HCT116 (cell line): ENCODE measurements around the gene TRAIP. TPM values are rescaled to one million over a fixed set of nuclear protein-coding genes. Genes with fewer than 3 reads are reported as not detected.

Source experiments
- ATAC-seq: fragments of 200-7000 bp; cut with Tn5 transposase; 2 replicates; pipeline ENCODE4 v1.9.1; 2020; ENCODE audit warnings: mild to moderate bottlenecking, moderate library complexity
- BruUV-seq: library from RNA; stranded (reverse); fragments of 400-500 nt; replicated peaks from 2 replicates; lab custom pipeline; 2021; lab: Mats Ljungman, UMichigan
- CTCF ChIA-PET: fragments of 300-600 bp; sonication (Branson Sonifier 250); formaldehyde crosslinking; loops from one replicate; lab custom pipeline; 2021; ENCODE audit warnings: antibody characterized with exemption; lab: Charles Lee
- POLR2A ChIA-PET: fragments of 300-600, 350-600 bp; sonication (Branson Sonifier 250); formaldehyde crosslinking; loops from one replicate; lab custom pipeline; 2021; ENCODE audit warnings: antibody characterized with exemption; lab: Charles Lee
- RAD21 ChIA-PET, 2 experiments: fragments of 300-600 bp; sonication (Branson Sonifier 250); formaldehyde crosslinking; loops; one replicate each; lab custom pipeline; 2023; ENCODE audit warnings: low total read pairs in 2 of 2; ENCODE audit not compliant: uncharacterized antibody in 2 of 2, unreplicated experiment in 2 of 2, low non-redundant PET in 1 of 2; lab: Charles Lee
- DNase-seq: peaks from one replicate; pipeline ENCODE4 v3.0.0-alpha.2; 2010; ENCODE audit warnings: low read depth, low spot score
- H2AFZ ChIP-seq: fragments of 200-600 bp; shearing (Covaris generic), sonication (generic); 2 replicates; pipeline ENCODE4 v1.6.1; 2017; ENCODE audit warnings: low read depth, mixed run types, mixed read lengths, antibody characterized with exemption, low read length; ENCODE audit not compliant: poor library complexity, severe bottlenecking
- H3K27ac ChIP-seq: 2 replicates; pipeline ENCODE4 v1.5.1; 2012; ENCODE audit warnings: low read depth, low read length
- H3K27me3 ChIP-seq: fragments of 200-600 bp; sonication (generic); 2 replicates; pipeline ENCODE4 v1.6.1; 2016; ENCODE audit warnings: mixed run types, low read length, mixed read lengths; ENCODE audit not compliant: insufficient read depth
- H3K36me3 ChIP-seq, 2 experiments: fragments of 200-500 bp in 1 of 2; fragments of 200-600 bp in 1 of 2; sonication (Bioruptor generic) in 1 of 2; sonication (generic) in 1 of 2; 2 replicates each; pipeline versions ENCODE4 v1.5.1 to v1.6.1; 2014 to 2016; ENCODE audit warnings: low read length in 2 of 2, inconsistent platforms in 1 of 2, mixed read lengths in 1 of 2, mixed run types in 1 of 2; ENCODE audit not compliant: insufficient read depth in 2 of 2, control insufficient read depth in 1 of 2
- H3K4me1 ChIP-seq, 2 experiments: fragments of 200-600 bp in 1 of 2; sonication (generic) in 1 of 2; 2 replicates each; pipeline versions ENCODE4 v1.5.1 to v1.6.1; 2012 to 2017; ENCODE audit warnings: low read length in 2 of 2, inconsistent platforms in 1 of 2, mild to moderate bottlenecking in 1 of 2, mixed read lengths in 1 of 2, mixed run types in 1 of 2, moderate library complexity in 1 of 2; ENCODE audit not compliant: insufficient read depth in 2 of 2, control insufficient read depth in 1 of 2
- H3K4me2 ChIP-seq: fragments of 200-600 bp; sonication (generic); 2 replicates; pipeline ENCODE4 v1.6.1; 2017; ENCODE audit warnings: mixed run types, low read length, mixed read lengths
- H3K4me3 ChIP-seq, 2 experiments: fragments of 200-600 bp in 1 of 2; sonication (generic) in 1 of 2; replicated peaks in 1 of 2; 2 replicates each; pipeline ENCODE4 v1.5.1; 2011 to 2016; ENCODE audit warnings: low read length in 2 of 2, control low read depth in 1 of 2, low read depth in 1 of 2, mild to moderate bottlenecking in 1 of 2, mixed read lengths in 1 of 2, mixed run types in 1 of 2
- H3K79me2 ChIP-seq: fragments of 200-600 bp; sonication (generic); 2 replicates; pipeline ENCODE4 v1.6.1; 2017; ENCODE audit warnings: mild to moderate bottlenecking, mixed run types, low read length, moderate library complexity, mixed read lengths; ENCODE audit not compliant: insufficient read depth
- H3K9ac ChIP-seq: fragments of 200-600 bp; sonication (generic); 2 replicates; pipeline ENCODE4 v1.6.1; 2016; ENCODE audit warnings: low read length, mixed read lengths
- H3K9me2 ChIP-seq: fragments of 200-600 bp; sonication (generic), shearing (Covaris generic); 2 replicates; pipeline ENCODE4 v1.6.1; 2017; ENCODE audit warnings: mixed run types, mild to moderate bottlenecking, moderate library complexity; ENCODE audit not compliant: insufficient read depth
- H3K9me3 ChIP-seq, 2 experiments: fragments of 200-500 bp in 1 of 2; fragments of 200-600 bp in 1 of 2; sonication (Bioruptor generic) in 1 of 2; sonication (generic) in 1 of 2; 2 replicates each; pipeline ENCODE4 v1.6.1; 2014 to 2017; ENCODE audit warnings: low read length in 2 of 2, mixed read lengths in 2 of 2, inconsistent platforms in 1 of 2, low read depth in 1 of 2, mild to moderate bottlenecking in 1 of 2, mixed run types in 1 of 2, moderate library complexity in 1 of 2; ENCODE audit not compliant: control insufficient read depth in 1 of 2, insufficient read depth in 1 of 2
- H4K20me1 ChIP-seq: fragments of 200-600 bp; sonication (generic), shearing (Covaris generic); 2 replicates; pipeline ENCODE4 v1.6.1; 2017; ENCODE audit warnings: mixed run types, mild to moderate bottlenecking, moderate library complexity; ENCODE audit not compliant: insufficient read depth
- CBX3 ChIP-seq: IDR thresholded peaks from 2 replicates; pipeline ENCODE4 v1.6.1; 2012; ENCODE audit warnings: low read depth
- CEBPB ChIP-seq: IDR thresholded peaks from 2 replicates; pipeline ENCODE4 v1.6.1; 2012; ENCODE audit warnings: low read depth
- CTCF ChIP-seq, 3 experiments: fragments of 200-600 bp in 1 of 3; sonication (generic) in 1 of 3; IDR thresholded peaks in 2 of 3; conservative IDR thresholded peaks in 1 of 3; 2 replicates each; pipeline ENCODE4 v1.5.1; 2012 to 2017; ENCODE audit warnings: low read depth in 2 of 3, low read length in 2 of 3, antibody characterized with exemption in 1 of 3, borderline replicate concordance in 1 of 3, control low read depth in 1 of 3, mild to moderate bottlenecking in 1 of 3, mixed read lengths in 1 of 3, mixed run types in 1 of 3, moderate library complexity in 1 of 3; ENCODE audit not compliant: insufficient read depth in 1 of 3
- ELF1 ChIP-seq: IDR thresholded peaks from 2 replicates; pipeline ENCODE4 v1.6.1; 2012; ENCODE audit warnings: low read depth, borderline replicate concordance
- EZH2phosphoT487 ChIP-seq: fragments of 200-600 bp; IDR thresholded peaks from 2 replicates; pipeline ENCODE4 v1.6.1; 2018; ENCODE audit warnings: antibody characterized with exemption, borderline replicate concordance
- POLR2A ChIP-seq: IDR thresholded peaks from 2 replicates; pipeline ENCODE4 v1.7.0; 2011; ENCODE audit warnings: borderline replicate concordance; ENCODE audit not compliant: insufficient read depth, insufficient read length; ENCODE audit errors: extremely low read depth
- POLR2AphosphoS5 ChIP-seq: IDR thresholded peaks from 2 replicates; pipeline ENCODE4 v1.6.1; 2011; ENCODE audit warnings: mild to moderate bottlenecking, low read depth, low read length, moderate library complexity
- REST ChIP-seq: IDR thresholded peaks from 2 replicates; pipeline ENCODE4 v1.6.1; 2012; ENCODE audit warnings: low read depth
- SIN3A ChIP-seq: IDR thresholded peaks from 2 replicates; pipeline ENCODE4 v1.6.1; 2012; ENCODE audit warnings: low read depth
- SP1 ChIP-seq: IDR thresholded peaks from 2 replicates; pipeline ENCODE4 v1.6.1; 2012; ENCODE audit warnings: low read depth
- SRF ChIP-seq: IDR thresholded peaks from 2 replicates; pipeline ENCODE4 v1.6.1; 2012; ENCODE audit warnings: low read depth
- TCF7L2 ChIP-seq: IDR thresholded peaks from 2 replicates; pipeline ENCODE4 v1.7.0; 2011; ENCODE audit warnings: borderline replicate concordance, inconsistent platforms; ENCODE audit not compliant: insufficient read depth, insufficient read length; ENCODE audit errors: extremely low read depth
- YY1 ChIP-seq: IDR thresholded peaks from 2 replicates; pipeline ENCODE4 v1.6.1; 2011; ENCODE audit warnings: low read length, low read depth, moderate library complexity, mild to moderate bottlenecking; ENCODE audit not compliant: insufficient replicate concordance; ENCODE audit errors: extremely low read depth
- ZNF274 ChIP-seq: fragments of 200-500 bp; sonication (Bioruptor generic); IDR thresholded peaks from 2 replicates; pipeline ENCODE4 v1.6.1; 2014; ENCODE audit warnings: mild to moderate bottlenecking, low read depth, low read length, inconsistent platforms
- intact Hi-C: fragments of 100-400 bp; cut with micrococcal nuclease; formaldehyde crosslinking; loops from 2 replicates; pipeline ENCODE4 v1.10.0; 2022
- total RNA-seq: library from RNA; stranded (reverse); gene quantifications from one replicate; pipeline ENCODE4 v1.2.1, GENCODE V29; 2021; ENCODE audit not compliant: unreplicated experiment

Gene TRAIP
- total RNA-seq, 1 experiment from 2014 or later, result 25.5 TPM

GRCh38 chr3:49867400-49867799 lies 11.0 kb upstream of the TRAIP start (continued):
- TF ChIP-seq REST, result no peak
- no peak for TF ChIP-seq POLR2A
- no peak for TF ChIP-seq SIN3A

- H3K27ac ChIP-seq, result no peak overlapping the region
- H3K9ac ChIP-seq, result no peak overlapping the region
- no peak for TF ChIP-seq CTCF (IDR thresholded peaks at IDR 0.05 in 2 of 3, conservative IDR thresholded peaks at IDR 0.05 in 1 of 3; ENCODE audit: borderline replicate concordance in 1 of 3, insufficient read depth in 1 of 3, low read depth in 2 of 3, low read length in 2 of 3)
- no peak for TF ChIP-seq EZH2phosphoT487
- TF ChIP-seq SP1, result no peak
- no peak for TF ChIP-seq POLR2AphosphoS5
- no peak for TF ChIP-seq ELF1
- TF ChIP-seq TCF7L2, result no peak
- no peak for TF ChIP-seq ZNF274
- no peak for TF ChIP-seq CEBPB
- TF ChIP-seq YY1, result no peak
- TF ChIP-seq SRF, result no peak
- TF ChIP-seq CBX3, result no peak
- peaks cover 20% of the 10 kb centered on the region; the same call in 1 of the 2 replicates for H3K27me3 ChIP-seq
- no peak overlapping the region for H3K4me2 ChIP-seq
- H3K9me2 ChIP-seq, result no peaks in the 10 kb centered on the region
- no peaks in the 10 kb centered on the region for H3K79me2 ChIP-seq
- CTCF ChIA-PET, result no interaction called here
- DNase-seq, result no peak
- ATAC-seq, result no peak
- H3K36me3 ChIP-seq, result no peaks in the 10 kb centered on the region
- intact Hi-C loops, result no loop called here
- POLR2A ChIA-PET, result no interaction called here
- H4K20me1 ChIP-seq, result no peaks in the 10 kb centered on the region
- BruUV-seq, result no TSS peak
- H3K4me3 ChIP-seq, result no peak overlapping the region
- H2AFZ ChIP-seq, result no peak overlapping the region
- 0 out of 4 replicates have a peak, but pooled peaks cover 0 to 6% of the 10 kb centered on the region in 2 experiments for H3K4me1 ChIP-seq
- RAD21 ChIA-PET, result no interaction called here
- no peaks in the 10 kb centered on the region for H3K9me3 ChIP-seq
Measured at GRCh38 chr3:49865198-49865784, 8.9 kb upstream of the TRAIP start.
